Large intestine (tissue), 3 donors: ENCODE data around the gene PIAS4. TPM values are rescaled to one million over a fixed set of nuclear protein-coding genes. Genes with fewer than 3 reads are reported as not detected.
A peak's percentile ranks its signal among the peaks of the same experiment; 100 is the strongest.

ENCODE experiments used
- DNase-seq, 2 donors: peaks; one replicate each; pipeline versions ENCODE4 v3.0.0 to v3.0.0-alpha.2; 2013
- H3K27ac ChIP-seq: one replicate; pipeline ENCODE4 v1.5.1; 2013; ENCODE audit warnings: low read length
- H3K27me3 ChIP-seq: 2 replicates; pipeline ENCODE4 v1.6.1; 2013; ENCODE audit warnings: low read length; ENCODE audit not compliant: control insufficient read depth, insufficient read depth
- H3K36me3 ChIP-seq: 2 replicates; pipeline ENCODE4 v1.6.1; 2013; ENCODE audit warnings: low read length; ENCODE audit not compliant: control insufficient read depth, insufficient read depth
- H3K4me1 ChIP-seq: one replicate; pipeline ENCODE4 v1.6.1; 2013; ENCODE audit warnings: low read length; ENCODE audit not compliant: control insufficient read depth, insufficient read depth
- H3K4me3 ChIP-seq: one replicate; pipeline ENCODE4 v1.5.1; 2013; ENCODE audit warnings: low read length
- H3K9me3 ChIP-seq: one replicate; pipeline ENCODE4 v1.6.1; 2013; ENCODE audit warnings: mild to moderate bottlenecking, low read depth, low read length, moderate library complexity; ENCODE audit not compliant: control insufficient read depth
- WGBS: methylation state at CpG from one replicate; pipeline ENCODE4 v1.1.5; 2013; ENCODE audit warnings: low lambda C conversion rate; ENCODE audit not compliant: insufficient coverage; 5-methylcytosine and 5-hydroxymethylcytosine counted together
- polyA plus RNA-seq: library from polyadenylated mRNA; unstranded; fragments of 120-200 nt; gene quantifications from one replicate; pipeline ENCODE4 v1.2.1, GENCODE V29; 2013

The PIAS4 gene
- polyA plus RNA-seq, 1 donor: 26.8 TPM

- Histone ChIP-seq H3K4me3 (peak overlapping the region; percentile 80), H3K36me3 (peaks cover 36% of the 10 kb centered on the region), H3K9me3 (peaks cover 3% of the 10 kb centered on the region), H3K27ac (peak overlapping the region; percentile 92), H3K4me1 (peaks cover 52% of the 10 kb centered on the region), H3K27me3 (no peaks in the 10 kb centered on the region)
- no CpG with 5 or more reads among the region's 23 CpGs for WGBS
- DNase-seq: peak; percentile 89 to 95
Observed at GRCh38 chr19:4061178-4061682, 53.7 kb downstream of the PIAS4 start.

- DNase-seq: peak; percentile 77 to 85
- Histone ChIP-seq H3K27me3 (no peaks in the 10 kb centered on the region), H3K9me3 (peaks cover 3% of the 10 kb centered on the region), H3K27ac (peak overlapping the region; percentile 92), H3K4me3 (peak overlapping the region; percentile 80), H3K36me3 (peaks cover 35% of the 10 kb centered on the region), H3K4me1 (peaks cover 52% of the 10 kb centered on the region)
- WGBS: no CpG with 5 or more reads among the region's 29 CpGs
Observed at GRCh38 chr19:4061683-4062418, 54.3 kb downstream of the PIAS4 start.

GRCh38 chr19:4062419-4063368 lies 55.2 kb downstream of the PIAS4 start:
- 20% methylated on average over 1 of the region's 30 CpGs for WGBS
- H3K4me3 ChIP-seq: peak overlapping the region; percentile 80
- peaks cover 30% of the 10 kb centered on the region for H3K36me3 ChIP-seq
- H3K27me3 ChIP-seq: no peaks in the 10 kb centered on the region
- H3K27ac ChIP-seq: peak overlapping the region; percentile 92
- H3K9me3 ChIP-seq: peaks cover 3% of the 10 kb centered on the region
- H3K4me1 ChIP-seq: peaks cover 51% of the 10 kb centered on the region
- peak in 1 of 2 donors; percentile 48 for DNase-seq

GRCh38 chr19:4063369-4064148 lies 56.0 kb downstream of the PIAS4 start:
- 20% methylated on average over 1 of the region's 31 CpGs for WGBS
- Histone ChIP-seq H3K27me3 (no peaks in the 10 kb centered on the region), H3K9me3 (peaks cover 1% of the 10 kb centered on the region), H3K4me3 (peak overlapping the region; percentile 80), H3K4me1 (peaks cover 50% of the 10 kb centered on the region), H3K27ac (peak overlapping the region; percentile 92), H3K36me3 (peaks cover 26% of the 10 kb centered on the region)
- peak in 1 of 2 donors; percentile 64 for DNase-seq

GRCh38 chr19:4064149-4064495 lies 56.6 kb downstream of the PIAS4 start:
- Histone ChIP-seq H3K9me3 (no peaks in the 10 kb centered on the region), H3K4me3 (peak overlapping the region; percentile 80), H3K27me3 (no peaks in the 10 kb centered on the region), H3K27ac (peak overlapping the region; percentile 92), H3K4me1 (peaks cover 45% of the 10 kb centered on the region), H3K36me3 (peaks cover 26% of the 10 kb centered on the region)
- peak in 1 of 2 donors; percentile 71 for DNase-seq
- WGBS: no CpG with 5 or more reads among the region's 24 CpGs

- H3K9me3 ChIP-seq: no peaks in the 10 kb centered on the region
- H3K4me3 ChIP-seq: peak overlapping the region; percentile 80
- H3K36me3 ChIP-seq: peaks cover 26% of the 10 kb centered on the region
- H3K4me1 ChIP-seq: peaks cover 42% of the 10 kb centered on the region
- H3K27me3 ChIP-seq: no peaks in the 10 kb centered on the region
- peak in 1 of 2 donors; percentile 62 for DNase-seq
- peak overlapping the region; percentile 92 for H3K27ac ChIP-seq
- no CpG with 5 or more reads among the region's 57 CpGs for WGBS
Observed at GRCh38 chr19:4064496-4065260, 57.1 kb downstream of the PIAS4 start.

- Histone ChIP-seq H3K27ac (peak overlapping the region; percentile 97), H3K4me1 (peaks cover 35% of the 10 kb centered on the region)
- WGBS: no CpG with 5 or more reads among the region's 98 CpGs
Observed at GRCh38 chr19:4065430-4066175, 58.1 kb downstream of the PIAS4 start.

GRCh38 chr19:4066176-4066606 lies 58.7 kb downstream of the PIAS4 start:
- no peaks in the 10 kb centered on the region for H3K9me3 ChIP-seq
- no peak for DNase-seq
- no peaks in the 10 kb centered on the region for H3K27me3 ChIP-seq
- no CpG with 5 or more reads among the region's 31 CpGs for WGBS
- H3K27ac ChIP-seq: peak overlapping the region; percentile 97
- peak overlapping the region; percentile 100 for H3K4me3 ChIP-seq
- H3K4me1 ChIP-seq: peaks cover 30% of the 10 kb centered on the region
- peaks cover 21% of the 10 kb centered on the region for H3K36me3 ChIP-seq

More at GRCh38 chr19:4065430-4066175, 58.1 kb downstream of the PIAS4 start:
- Histone ChIP-seq H3K27me3 (no peaks in the 10 kb centered on the region), H3K36me3 (peaks cover 25% of the 10 kb centered on the region), H3K4me3 (peak overlapping the region; percentile 100), H3K9me3 (no peaks in the 10 kb centered on the region)
- DNase-seq: peak; percentile 98
